HG03521 (cell line): Measurements from ENCODE around the gene PRRT1B.

Experiments
- ATAC-seq: cut with Tn5 transposase; IDR thresholded peaks from one replicate; pipeline ENCODE4 v1.9.1; 2021; ENCODE audit warnings: mild to moderate bottlenecking, moderate library complexity; ENCODE audit not compliant: unreplicated experiment

The PRRT1B gene

DNA sequence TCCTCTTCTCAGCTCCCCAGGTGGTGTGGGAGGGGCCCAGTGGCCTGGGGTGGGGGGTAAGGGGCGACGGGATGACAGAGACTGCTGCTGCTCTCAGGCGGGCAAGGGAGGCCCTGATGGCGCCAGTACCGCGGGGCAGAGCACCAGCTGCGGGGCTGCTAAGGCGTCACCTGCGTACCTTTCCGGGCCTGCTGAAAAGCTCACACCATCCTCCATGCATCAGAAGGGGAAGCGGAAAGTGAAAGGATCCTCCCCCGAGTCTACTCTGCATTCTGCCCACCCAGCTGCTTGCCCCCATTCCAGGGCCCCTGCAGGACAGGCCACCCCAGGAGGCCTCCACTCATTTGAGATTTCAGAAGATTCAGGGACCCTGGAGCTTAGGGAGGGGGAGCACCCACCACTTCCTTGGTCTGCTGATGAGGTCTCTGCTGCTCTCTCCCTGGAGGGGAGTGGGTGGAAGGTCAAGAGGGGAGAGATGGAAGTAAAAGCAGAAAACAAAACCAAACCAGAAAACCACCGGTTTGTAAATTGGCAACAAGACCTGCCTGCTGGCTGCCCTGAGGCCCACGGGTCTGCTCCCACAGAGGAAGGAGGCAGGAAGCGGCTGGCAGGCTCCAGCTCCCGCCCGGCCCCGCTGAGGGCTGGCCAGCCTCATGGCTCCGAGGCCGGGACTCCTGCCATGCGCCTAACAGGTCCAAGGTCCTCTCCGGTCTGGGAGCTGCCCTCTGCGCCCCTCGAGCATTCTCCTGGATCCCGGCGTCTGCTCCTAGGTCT is 33.6 kb downstream of the PRRT1B start:
- ATAC-seq, result peak; percentile 51

DNA sequence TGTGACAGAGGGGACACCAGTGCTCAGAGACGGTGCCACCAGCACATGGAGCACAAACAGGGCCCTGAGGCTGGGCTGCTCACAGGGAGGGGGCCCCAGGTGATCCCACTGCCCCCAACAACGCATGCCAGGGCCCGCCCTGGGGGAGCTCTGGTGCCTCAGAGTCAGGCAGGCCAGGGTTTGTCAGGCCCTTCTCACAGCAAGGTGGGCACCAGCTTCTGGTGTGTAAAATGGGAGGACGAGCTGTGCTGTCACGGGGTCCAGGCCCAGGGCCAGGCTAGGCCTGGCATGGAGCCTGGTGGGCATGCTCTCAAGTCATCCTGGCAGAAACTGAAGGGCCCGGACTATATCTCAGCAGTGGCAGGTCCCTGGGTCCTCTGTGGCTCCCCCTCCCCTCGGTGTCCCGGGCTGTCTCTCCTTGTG is 34.5 kb downstream of the PRRT1B start:
- no peak for ATAC-seq

DNA sequence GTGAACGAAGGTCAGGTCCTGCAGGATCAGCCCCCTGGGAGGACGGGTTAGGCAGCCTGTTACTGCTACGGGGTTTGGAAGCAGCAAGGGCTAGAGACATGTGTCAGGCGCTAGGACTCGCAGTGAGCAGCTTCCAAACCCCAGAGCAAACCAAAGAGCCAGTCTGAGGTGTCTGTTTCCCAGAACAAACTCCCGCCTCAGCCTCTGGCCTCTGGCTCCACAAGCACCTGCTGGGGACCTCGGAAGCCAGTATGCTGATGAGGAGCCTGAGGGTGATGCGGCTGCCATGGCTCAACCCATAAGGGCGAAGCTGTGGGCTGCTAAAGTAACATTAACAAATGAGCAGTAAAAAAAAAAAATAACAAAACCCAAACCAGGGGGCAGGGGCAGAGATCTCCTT is 35.0 kb downstream of the PRRT1B start:
- no peak for ATAC-seq

DNA sequence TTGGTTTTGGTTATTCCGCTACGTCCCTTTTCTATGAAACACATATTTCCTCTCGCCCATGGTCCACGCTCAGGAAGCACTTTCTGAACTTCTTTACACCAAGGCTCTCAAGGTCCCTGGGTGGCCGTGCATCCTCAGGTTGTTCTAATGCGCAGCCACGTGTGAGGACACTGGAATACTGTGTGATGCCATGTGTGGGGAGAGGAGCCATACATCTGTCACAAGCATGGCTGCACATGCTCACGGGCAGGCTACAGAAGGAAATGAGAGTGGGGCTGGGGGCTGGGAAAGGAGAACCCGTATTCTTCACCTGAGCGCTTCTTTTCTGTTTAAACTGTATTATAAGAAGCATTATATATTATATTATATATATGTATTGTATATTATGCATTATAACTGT is 36.7 kb downstream of the PRRT1B start:
- no peak for ATAC-seq

DNA sequence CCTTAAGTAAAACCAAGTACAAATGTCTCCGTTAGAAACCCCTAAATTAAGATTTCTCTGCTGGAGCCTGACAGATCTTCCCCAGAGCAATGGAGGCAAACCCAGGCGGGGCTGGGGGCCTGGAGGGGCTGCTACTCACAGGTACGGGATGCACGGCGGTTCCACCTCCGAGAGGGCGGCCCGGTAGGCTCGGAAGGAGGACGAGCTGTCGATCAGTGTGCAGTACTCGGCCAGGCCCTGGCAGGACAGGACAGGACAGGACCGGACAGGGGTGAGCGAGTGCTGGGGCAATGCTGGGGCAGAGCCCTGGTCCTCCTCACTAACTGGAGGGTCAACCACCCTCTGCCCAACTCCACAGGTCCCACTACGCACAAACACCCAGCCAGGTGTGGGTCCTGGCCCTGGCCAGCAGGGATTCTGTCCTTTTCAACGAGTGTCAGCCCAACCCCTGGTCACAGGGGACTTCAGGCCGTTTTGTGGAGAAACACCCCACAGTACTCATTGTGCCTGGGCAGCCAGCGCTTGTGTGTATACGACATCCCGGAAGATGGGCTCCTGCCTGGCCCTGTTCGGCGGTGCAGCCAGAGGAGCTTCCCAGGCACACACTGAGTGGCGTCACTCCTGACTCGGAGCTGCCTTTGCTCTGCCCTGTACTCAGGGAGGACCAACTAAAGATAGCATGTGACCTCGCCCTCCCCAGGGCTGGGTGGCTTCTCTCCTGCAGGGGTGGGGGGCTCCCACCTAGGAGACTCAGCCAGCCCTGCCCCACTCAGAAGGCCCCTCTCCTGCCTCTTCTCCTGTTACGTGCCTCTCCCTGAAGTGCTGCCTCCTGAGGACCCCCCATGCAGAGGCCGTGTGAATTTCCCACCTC is 37.4 kb downstream of the PRRT1B start:
- no peak for ATAC-seq

DNA sequence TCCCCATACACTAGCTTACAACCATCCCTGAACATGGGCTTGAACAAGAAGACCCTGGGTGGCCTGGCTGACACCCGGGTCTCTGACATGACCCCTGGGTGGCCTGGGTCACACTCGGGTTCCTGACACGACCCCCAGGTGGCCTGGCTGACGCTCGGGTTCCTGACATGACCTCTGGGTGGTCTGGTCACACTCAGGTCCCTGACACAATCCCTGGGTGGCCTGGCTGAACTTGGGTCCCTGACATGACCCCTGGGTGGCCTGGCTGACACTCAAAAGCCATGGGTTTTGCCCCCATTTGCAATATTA is 38.0 kb downstream of the PRRT1B start:
- no peak for ATAC-seq

DNA sequence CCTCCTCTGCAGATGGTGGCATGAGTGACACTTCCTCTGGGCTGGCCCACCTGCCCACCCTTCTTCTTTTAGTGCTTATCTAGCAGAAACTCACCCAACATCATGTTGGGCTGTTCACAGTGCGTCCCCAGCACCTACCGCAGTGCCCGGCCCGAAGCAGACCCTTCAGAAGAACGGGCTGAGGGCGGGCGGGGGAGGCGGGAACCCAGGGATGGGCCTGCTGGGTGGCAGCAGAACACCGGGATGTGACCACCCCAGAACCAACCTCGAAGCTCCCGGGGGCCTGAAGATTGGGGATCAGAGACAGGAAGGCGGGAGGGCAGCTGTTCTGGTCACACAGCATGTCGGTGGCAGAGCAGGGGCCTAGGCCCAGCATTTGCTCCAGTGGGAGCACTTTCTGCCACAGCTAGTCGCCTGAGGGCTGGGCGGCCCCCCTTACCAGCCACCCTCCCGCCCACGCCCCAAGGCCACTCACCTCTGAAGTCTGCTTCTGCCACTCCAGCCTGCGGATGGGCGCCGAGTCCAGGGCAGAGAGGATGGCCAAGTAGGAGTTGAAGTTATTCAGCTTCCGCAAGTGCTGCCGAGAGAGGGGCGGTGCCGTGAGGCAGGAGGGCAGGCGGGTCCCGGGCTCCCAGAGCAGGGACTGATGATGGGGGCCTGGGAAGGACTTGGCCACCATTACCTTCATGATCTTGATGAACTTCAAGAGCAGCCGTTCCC is 38.7 kb downstream of the PRRT1B start:
- ATAC-seq, result no peak

DNA sequence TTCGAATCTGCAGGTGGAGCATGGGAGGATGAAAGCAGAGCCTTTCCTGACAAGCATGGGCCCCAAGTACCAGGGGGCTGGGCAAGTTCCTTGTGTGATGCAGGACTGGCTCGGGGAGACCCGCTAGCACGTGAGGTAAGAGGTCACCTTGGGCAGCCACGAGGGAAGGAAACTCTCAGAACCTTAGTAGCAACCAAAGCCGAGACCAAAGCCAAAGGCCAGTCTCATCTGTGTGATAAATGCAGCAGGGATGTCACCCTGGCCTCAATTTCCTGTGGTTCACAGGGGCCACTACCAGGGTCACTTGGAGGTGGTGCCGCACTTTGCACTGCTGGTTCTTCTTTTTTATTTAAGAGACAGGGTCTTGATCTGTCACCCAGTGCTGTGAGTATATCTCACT is 39.5 kb downstream of the PRRT1B start:
- no peak for ATAC-seq

DNA sequence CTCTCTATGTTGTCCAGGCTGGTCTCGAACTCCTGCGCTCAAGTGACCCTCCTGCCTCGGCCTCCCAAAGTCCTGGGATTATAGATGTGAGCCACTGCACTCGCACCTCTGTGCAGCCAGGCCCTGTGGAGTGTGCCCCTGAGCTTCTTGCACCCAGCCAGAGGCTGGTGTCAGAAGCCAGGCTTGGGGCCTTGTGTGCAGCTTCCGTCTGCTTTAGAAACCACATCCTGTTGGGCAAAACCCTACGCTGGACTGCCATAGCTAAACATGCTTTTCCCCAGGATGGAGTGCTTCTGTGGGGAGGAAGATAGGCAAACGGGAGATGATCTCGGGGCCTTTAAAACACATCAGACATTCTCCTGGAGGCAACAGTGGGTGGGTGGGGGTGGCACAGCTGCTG is 40.1 kb downstream of the PRRT1B start:
- no peak for ATAC-seq

DNA sequence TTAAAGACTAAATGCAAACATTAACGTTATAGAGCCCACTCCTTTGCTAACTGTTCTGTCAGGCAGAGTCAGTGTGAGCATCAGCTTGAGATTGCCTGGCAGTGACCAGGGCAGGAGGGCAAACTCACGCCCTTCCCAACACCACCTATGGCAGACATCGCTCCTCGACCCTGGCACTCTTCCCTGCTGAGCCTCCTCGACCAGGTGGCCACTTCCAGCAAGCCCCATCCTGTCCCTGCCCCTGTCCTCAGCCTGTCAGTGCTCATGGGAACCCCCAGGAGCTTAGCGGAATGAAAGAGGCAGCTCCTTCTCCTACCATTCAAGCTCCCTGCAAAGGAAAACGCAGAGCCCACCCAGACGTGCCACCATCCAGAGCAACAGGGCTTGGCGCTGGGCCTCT is 42.0 kb downstream of the PRRT1B start:
- ATAC-seq, result no peak

DNA sequence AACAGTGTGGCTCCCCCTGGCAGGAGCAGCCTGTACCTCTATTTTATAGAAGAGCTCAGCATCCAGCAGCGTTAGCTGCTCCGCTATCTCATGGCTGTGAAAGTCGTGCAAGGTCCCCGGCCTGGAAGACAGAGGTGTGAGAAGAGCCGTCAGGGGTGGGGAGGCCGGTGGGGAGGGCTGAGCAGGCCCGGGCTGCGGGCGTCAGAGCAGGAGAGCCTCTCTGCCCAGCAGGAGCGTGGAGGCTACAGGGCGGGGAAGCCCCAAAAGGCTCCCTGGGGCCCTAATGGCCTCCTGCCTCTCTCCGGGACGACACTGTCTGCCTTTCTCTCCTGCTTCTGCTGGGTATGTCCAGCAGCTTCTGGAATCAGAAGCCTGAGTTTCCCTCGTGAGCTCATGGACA is 42.6 kb downstream of the PRRT1B start:
- ATAC-seq, result no peak

DNA sequence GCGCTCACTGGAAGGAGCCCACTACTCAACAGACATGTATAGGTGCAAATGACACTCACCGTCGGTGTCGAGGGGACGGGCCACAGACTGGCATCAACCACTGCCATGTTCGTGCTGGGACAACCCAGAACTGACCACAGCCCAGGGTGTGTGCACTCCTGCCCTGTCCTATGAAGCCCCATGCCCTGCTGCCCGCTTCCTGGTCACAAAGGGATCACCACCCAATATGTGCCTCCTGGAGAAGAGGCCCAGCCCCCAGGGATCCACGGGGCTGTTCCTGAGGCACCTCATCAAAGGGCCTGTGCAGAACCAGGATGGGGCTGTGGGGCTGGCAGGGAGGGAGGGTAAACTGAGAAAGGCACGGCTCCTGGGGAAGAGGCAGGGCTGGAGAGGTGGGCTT is 43.1 kb downstream of the PRRT1B start:
- no peak for ATAC-seq

DNA sequence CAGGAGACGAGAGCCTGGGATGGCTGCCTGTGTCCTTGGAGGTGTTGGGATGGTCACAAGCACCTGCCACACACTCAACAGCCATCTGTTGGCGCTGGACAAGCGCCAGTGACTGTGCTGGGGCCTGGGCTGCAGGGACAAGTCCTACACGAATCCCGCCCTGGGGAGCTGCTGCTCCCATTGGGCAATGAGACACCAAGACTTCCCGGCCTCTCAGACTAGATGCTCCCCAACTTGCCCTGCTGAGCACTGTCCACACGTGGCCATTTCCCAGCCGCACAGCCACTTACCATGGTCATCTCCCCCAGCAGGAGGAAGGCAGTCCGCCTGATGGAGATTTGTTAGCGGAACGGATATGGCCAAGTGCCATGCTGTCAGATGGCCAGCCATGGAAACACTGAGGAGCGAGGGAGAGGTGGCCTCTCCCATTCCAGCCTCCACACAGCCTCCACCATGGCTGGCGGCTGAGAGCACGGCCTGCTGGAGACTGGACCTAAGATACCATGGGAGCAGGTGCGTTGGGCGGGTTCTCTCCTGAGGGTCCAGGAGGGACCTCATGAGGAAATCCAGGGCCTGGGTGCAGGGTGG is 43.9 kb downstream of the PRRT1B start:
- no peak for ATAC-seq

DNA sequence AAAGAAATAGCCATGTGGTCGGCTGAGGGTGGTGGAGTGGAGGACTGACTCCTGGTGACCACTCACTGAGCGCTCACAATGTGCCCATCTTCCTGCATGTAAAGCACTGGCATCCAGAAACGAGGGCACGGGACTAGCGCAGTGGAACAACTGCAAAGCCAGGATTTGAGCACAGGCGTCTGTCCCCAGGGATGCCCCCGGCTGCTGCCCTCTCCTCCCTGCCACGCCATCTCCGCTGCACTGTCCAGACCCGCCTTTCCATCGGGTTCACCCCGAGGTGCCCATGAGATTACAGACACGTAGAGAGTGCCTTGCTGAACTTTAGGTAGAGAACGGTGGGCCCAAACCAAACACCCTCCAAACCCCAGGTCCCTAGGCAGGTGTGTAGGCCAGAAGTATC is 44.7 kb downstream of the PRRT1B start:
- no peak for ATAC-seq

DNA sequence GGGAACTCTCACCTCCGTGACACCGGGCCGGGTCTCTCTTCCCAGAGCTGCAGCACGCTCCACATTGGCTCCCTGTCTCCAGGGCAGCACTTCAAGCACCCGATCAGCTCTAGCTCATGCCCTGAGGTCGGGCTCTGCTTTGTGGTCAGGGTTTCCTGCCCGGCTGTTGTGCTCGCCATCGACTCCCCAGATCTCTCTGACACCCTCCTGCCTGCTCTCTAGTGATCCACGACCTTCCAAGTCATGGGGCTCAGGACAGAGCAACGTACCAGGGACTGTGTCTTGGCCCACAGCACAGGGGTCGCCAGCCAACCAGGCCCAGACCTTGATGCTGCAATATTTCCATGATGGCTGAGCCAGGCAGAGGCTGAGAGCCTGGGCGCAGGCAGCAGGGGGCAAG is 45.1 kb downstream of the PRRT1B start:
- ATAC-seq, result no peak

DNA sequence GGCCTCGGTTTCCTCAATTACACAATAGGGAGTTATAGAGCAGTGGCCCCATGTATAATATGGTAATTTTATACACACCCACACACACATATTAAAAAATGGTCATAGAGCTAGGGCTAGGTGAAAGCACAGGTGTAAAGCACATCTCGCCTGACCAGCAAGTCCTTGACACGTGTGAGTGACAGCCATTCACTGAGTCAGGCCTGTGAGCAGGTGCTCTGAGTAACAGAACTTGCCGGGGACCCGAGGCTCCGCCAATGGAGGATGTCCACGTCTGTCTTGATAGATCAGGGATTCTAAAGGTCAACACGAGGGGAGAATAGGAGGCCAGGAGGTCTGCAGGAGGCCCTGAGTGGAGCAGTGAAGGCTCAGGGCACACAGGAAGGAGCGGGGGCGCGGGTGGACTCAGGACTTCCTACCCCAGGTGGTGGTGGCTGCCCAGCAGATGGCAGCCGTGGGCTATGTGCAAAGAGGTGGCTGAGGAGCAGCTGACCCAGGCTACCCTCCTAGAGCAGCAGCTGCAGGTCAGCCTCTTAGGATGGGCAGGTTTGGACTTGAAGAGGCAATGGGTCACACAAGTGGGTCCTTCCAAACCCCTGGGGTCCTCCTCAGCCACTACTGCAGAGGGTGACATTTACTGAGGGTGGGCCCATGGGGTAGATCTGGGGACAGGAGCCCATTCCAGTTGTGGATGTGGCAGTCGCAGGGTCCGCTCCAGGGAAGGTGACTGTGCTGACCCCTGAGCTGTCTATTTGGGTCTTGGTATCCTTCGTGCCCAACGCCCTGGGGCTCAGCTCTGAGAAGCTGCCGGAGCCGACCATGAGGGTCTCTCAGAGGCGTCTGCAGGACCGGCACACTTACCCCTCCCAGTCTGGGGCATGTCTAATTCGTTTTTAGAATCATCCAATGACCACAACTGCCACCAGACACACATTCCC is 45.9 kb downstream of the PRRT1B start:
- no peak for ATAC-seq

DNA sequence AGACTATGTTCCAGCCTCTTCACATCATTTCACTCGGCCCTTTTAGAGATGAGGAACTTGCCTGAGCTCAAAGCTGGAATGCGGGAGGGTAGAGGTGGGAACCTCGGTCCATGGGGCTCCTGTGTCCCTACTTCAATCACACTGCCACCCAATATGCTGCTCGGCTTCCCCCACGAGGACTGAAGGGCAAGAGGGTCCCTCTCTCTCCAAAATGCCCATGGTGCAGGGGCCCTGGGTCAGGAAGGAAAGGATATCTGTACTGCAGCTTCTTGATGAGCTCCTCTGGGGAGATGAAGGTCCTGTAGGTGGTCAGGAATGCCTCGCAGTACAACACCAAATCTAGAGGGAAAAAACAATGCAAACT is 46.5 kb downstream of the PRRT1B start:
- no peak for ATAC-seq

DNA sequence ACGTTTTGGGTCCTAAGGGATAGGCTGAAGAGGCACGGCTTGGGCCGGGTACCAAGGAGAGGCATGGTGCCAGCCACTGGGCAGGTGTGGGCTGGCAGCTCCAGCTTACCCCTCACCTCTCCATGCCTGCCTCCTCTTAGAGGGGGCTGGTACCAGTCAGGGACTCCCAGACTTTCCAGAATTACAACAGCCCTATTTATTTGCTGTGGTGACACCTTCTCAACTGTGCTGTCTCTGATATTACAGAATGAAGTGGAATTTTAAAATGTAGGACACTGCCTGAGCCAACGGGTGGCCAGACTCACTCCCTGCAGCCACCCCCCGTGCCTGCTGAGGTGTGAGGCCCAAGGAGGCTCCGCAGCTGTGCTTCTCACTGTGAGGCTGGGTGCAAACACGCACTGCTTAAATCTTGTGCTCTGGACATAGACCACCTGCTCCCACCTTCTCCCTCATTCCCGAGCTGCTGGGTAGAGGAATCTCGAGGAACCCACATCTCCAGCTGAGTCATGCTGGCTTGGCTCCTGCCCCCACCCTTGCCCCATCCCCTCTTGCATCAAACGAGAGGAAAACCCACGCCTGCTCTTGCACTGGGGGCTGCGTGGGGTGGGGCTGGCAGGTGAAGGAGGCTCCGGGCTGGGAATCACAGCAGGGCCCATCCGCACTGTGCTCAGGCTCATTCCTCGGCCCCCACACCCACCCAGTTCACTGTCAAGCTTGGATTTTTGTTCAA is 47.9 kb downstream of the PRRT1B start:
- no peak for ATAC-seq

DNA sequence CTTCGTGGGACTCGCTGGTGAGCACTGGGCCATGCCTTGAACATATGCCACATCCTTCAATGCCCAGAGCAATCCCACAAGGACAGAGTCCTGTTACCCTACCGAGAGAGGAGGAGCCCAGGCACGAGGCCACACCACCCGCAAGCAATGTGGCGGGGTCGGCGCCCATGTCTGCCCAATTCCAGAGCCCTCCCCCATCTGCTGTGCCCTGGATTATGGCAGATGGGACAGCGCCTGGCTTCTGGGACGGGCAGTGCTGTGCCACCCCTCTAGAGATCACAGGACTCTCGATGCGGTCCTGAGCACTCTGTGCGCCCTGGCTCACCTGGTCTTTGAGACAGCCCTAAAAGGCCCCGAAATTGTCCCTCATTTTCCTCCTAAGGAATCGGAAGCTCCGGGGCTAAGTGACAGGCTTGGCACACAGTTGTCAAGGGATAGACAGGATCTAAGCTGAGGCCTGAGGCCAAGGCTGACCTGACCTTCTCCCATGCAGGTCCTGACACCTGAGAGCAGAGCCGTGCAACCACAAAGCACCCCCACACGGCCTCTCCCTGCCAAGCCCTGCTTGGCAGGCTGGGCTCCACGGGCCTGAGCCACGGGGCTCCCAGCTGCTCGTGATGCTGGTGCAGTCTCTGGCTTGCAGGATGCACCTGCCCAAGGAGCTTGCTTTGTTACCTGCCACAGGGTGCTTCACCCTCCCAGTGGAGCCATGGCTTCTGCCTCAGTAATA is 48.8 kb downstream of the PRRT1B start:
- no peak for ATAC-seq
